Lower leg skin (tissue), 4 donors: ENCODE measurements around the gene B4GALNT4. TPM values are rescaled to one million over a fixed set of nuclear protein-coding genes. Genes with fewer than 3 reads are reported as not detected.
A peak's percentile ranks its signal among the peaks of the same experiment; 100 is the strongest.
"Not testable (repeated sequence)": the region's sequence is repeated elsewhere in the genome, so short reads cannot be mapped to it uniquely, and the experiment has no call there.

ENCODE experiments used
- DNase-seq, 2 donors: peaks; one replicate each; pipeline ENCODE4 v3.0.0-alpha.2; 2019; ENCODE audit warnings: low spot score in 2 of 2
- H3K4me3 ChIP-seq: fragments of 200-600 bp; sonication (generic); 2 replicates; pipeline ENCODE4 v1.5.1; 2017; ENCODE audit warnings: mild to moderate bottlenecking, low read depth; ENCODE audit not compliant: poor library complexity, severe bottlenecking
- POLR2A ChIP-seq, 2 donors: fragments of 450-650 bp; IDR thresholded peaks; one replicate each; pipeline ENCODE4 v1.6.1; 2016 to 2017; ENCODE audit warnings: antibody characterized with exemption in 2 of 2, mild to moderate bottlenecking in 1 of 2, moderate library complexity in 1 of 2
- WGBS, 2 donors: methylation state at CpG; one replicate each; pipeline ENCODE4 v1.1.5; 2018; 5-methylcytosine and 5-hydroxymethylcytosine counted together
- intact Hi-C: fragments of 100-400 bp; cut with DNase I; formaldehyde crosslinking; loops from one replicate; pipeline ENCODE4 v1.15.0; 2023; ENCODE audit warnings: low total_unique reads
- total RNA-seq, 4 donors: library from RNA; depleted of rRNA; stranded (reverse); fragments of >200 nt; gene quantifications; one replicate each; pipeline ENCODE4 v1.1.0, GENCODE V29; 2016
- TF ChIP-seq, protein P1 (sequence below), 3 donors: fragments of 450-650 bp; IDR thresholded peaks; one replicate each; pipeline ENCODE4 v1.5.1; 2016; ENCODE audit warnings: antibody characterized with exemption in 3 of 3, mild to moderate bottlenecking in 3 of 3, moderate library complexity in 2 of 3

Gene B4GALNT4
- total RNA-seq, 4 donors from 2014 or later: 1.8 to 20.0 (median 5.0) TPM

DNA sequence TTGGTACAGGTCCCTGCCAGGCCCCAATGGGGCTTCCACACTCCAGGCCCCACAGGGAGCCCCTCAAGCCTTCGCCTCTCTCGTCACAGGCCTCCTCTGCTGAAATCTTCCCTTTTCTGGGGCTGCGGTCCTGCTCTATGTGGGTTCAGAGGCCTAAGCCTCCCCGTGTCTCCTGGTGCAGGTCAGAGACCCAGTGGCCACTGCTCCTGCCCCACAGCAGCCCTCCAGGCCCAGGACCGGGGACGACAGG, 42.8 kb upstream of the B4GALNT4 start:
- TF ChIP-seq POLR2A (IDR thresholded peaks at IDR 0.05): no peak
- TF ChIP-seq, protein P1, sequence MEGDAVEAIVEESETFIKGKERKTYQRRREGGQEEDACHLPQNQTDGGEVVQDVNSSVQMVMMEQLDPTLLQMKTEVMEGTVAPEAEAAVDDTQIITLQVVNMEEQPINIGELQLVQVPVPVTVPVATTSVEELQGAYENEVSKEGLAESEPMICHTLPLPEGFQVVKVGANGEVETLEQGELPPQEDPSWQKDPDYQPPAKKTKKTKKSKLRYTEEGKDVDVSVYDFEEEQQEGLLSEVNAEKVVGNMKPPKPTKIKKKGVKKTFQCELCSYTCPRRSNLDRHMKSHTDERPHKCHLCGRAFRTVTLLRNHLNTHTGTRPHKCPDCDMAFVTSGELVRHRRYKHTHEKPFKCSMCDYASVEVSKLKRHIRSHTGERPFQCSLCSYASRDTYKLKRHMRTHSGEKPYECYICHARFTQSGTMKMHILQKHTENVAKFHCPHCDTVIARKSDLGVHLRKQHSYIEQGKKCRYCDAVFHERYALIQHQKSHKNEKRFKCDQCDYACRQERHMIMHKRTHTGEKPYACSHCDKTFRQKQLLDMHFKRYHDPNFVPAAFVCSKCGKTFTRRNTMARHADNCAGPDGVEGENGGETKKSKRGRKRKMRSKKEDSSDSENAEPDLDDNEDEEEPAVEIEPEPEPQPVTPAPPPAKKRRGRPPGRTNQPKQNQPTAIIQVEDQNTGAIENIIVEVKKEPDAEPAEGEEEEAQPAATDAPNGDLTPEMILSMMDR (IDR thresholded peaks at IDR 0.05): no peak
- DNase-seq: no peak
- intact Hi-C loops: no loop called here
- 71 to 79% methylated on average over 4 to 6 of the region's 6 CpGs for whole genome bisulfite sequencing, 2 donors
- H3K4me3 ChIP-seq: no peak overlapping the region

DNA sequence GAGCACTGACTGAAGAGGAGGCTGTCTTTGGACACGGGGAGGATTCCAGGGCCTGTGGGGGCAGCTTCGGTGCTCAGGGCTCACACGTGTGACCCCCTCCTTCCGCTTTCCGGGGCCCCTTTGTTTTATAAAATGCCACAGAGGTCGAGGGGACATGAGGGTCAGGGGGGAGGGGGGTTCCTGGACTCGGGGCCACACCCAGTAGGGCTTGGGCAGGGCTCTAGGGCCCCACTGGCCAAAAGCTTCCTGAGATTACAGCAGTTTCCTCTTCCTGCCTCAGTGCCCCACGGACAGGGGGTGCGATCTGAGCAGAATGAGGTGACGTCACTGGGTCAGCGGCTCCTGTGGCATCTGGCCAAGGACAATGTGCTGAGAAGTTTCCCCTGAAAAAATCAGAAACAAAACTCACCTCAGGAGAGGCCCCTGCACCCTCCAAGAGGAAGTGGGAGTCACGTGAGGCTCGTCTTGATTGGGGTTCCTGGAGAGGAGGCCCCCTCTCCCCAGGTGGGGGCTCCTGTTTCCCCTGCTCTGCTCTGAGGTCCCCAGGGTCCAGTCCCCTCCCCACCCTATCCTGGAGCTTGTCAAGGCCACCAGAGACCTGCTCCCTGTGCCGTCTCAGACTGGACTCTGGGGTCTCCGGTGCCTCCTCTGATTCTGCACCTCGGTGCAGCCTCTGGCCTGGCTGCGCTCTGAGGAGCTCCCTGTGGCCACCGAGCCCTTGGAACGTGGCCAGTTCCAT, 42.3 kb upstream of the B4GALNT4 start:
- TF ChIP-seq, protein P1 (IDR thresholded peaks at IDR 0.05): no peak
- no peak for TF ChIP-seq POLR2A (IDR thresholded peaks at IDR 0.05)
- intact Hi-C loops: no loop called here
- WGBS, 2 donors: 49 to 51% methylated on average over 19 of the region's 19 CpGs
- H3K4me3 ChIP-seq: no peak overlapping the region
- peak; percentile 84 to 98 for DNase-seq

DNA sequence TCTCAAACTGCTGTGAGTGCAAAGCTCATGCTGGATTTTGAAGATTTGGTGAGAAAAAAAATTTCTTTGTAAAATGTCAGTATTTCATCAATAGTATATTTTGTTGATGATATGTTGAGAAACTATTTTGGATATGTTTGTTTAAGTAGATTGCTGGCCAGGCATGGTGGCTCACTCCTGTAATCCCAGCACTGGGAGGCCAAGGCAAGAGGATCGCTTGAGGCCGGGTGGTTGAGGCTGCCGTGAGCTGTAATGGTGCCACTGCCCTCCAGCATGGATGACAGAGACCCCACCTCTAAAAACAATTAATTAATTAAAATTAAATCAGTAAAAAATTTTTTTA, 41.7 kb upstream of the B4GALNT4 start:
- 93 to 99% methylated on average over 3 of the region's 3 CpGs for WGBS, 2 donors
- intact Hi-C loops: no loop called here

DNA sequence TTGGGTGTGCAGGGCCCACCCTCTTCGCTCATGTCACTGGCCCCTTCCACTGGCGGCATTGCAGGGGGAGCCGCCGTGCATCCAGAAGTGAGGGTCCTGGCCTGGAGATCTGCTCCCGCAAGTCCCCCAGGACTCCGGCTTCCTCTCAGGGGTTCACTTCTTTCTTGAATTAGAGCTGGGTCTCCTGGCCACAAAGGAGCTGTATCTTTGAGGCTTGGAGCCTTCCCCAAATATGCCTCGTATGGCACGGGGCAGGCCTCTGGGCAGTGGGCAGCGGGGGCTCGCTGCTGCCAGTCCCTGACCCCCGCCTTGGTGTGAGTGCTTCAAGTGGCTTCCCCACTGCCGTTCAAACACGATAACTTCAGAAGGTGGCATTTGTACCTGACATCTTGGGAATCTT, 41.3 kb upstream of the B4GALNT4 start:
- H3K4me3 ChIP-seq: no peak overlapping the region
- DNase-seq: peak in 1 of 2 donors; percentile 59
- TF ChIP-seq, protein P1 (IDR thresholded peaks at IDR 0.05): no peak
- no peak for TF ChIP-seq POLR2A (IDR thresholded peaks at IDR 0.05)
- WGBS, 2 donors: 90 to 97% methylated on average over 13 of the region's 13 CpGs
- intact Hi-C loops: no loop called here

More for the DNA sequence above, 41.7 kb upstream of the B4GALNT4 start:
- DNase-seq: peak in 1 of 2 donors; percentile 74
- TF ChIP-seq POLR2A (IDR thresholded peaks at IDR 0.05): no peak
- TF ChIP-seq, protein P1 (IDR thresholded peaks at IDR 0.05): no peak
- no peak overlapping the region for H3K4me3 ChIP-seq

DNA sequence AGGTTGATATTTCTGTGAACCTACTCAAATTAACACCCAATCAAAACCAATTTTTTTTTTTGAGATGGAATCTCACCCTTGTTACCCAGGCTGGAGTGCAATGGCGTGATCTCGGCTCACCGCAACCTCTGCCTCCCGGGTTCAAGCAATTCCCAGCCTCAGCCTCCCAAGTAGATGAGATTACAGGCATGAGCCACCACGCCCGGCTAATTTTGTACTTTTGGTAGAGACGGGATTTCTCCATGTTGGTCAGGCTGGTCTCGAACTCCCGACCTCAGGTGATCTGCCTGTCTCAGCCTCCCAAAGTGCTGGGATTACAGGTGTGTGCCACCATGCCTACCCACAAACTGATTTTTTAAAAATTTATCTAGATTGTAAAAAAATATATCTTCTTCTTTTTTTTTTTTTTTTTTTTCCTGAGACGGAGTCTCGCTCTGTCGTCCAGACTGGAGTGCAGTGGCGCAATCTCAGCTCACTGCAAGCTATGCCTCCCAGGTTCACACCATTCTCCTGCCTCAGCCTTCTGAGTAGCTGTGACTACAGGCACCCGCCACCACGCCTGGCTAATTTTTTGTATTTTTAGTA, 40.7 kb upstream of the B4GALNT4 start:
- WGBS, 2 donors: 93 to 97% methylated on average over 15 of the region's 15 CpGs
- peak in 1 of 2 donors; percentile 36 for DNase-seq
- intact Hi-C loops, H3K4me3 ChIP-seq: not testable (repeated sequence)

DNA sequence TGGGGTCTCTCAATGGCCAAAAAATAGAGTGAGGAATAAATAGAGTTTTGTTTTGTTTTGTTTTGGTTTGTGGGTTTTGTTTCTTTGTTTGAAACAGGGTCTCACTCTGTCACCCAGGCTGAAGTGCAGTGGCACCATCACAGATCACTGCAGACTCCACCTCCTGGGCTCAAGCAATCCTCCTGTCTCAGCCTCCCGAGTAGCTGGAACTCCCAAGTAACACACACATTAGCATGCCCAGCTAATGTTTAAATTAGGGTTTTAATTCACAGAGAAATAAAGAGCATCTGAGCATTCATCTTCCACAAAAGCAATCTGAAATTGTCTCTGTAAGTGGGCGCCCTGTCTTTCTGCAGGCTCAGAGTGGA, 39.4 kb upstream of the B4GALNT4 start:
- WGBS, 2 donors: 91 to 92% methylated on average over 2 of the region's 2 CpGs
- intact Hi-C loops: no loop called here
- no peak overlapping the region for H3K4me3 ChIP-seq
- TF ChIP-seq POLR2A (IDR thresholded peaks at IDR 0.05): no peak
- TF ChIP-seq, protein P1 (IDR thresholded peaks at IDR 0.05): no peak
- DNase-seq: no peak
